OCI-M2 (cell line): Measurements from ENCODE around the gene RNASEL.

Source experiments
- DNase-seq: peaks from one replicate; lab custom pipeline; 2025; ENCODE audit not compliant: unreplicated experiment; lab: John Stamatoyannopoulos, UW

RNASEL gene

GRCh38 chr1:182621906-182622305 lies 32.9 kb upstream of the RNASEL start:
- DNase-seq, result no peak

GRCh38 chr1:182620924-182621585 lies 32.0 kb upstream of the RNASEL start:
- DNase-seq, result no peak

GRCh38 chr1:182617734-182618351 lies 28.8 kb upstream of the RNASEL start:
- no peak for DNase-seq

GRCh38 chr1:182617014-182617429 lies 28.0 kb upstream of the RNASEL start:
- DNase-seq, result no peak

- no peak for DNase-seq
Measured at GRCh38 chr1:182616130-182617013, 27.3 kb upstream of the RNASEL start.

- DNase-seq, result no peak
Measured at GRCh38 chr1:182615468-182616129, 26.5 kb upstream of the RNASEL start.

GRCh38 chr1:182614796-182615454 lies 25.9 kb upstream of the RNASEL start:
- no peak for DNase-seq

GRCh38 chr1:182611787-182612186 lies 22.7 kb upstream of the RNASEL start:
- DNase-seq, result no peak

- DNase-seq, result no peak
Measured at GRCh38 chr1:182611326-182611725, 22.3 kb upstream of the RNASEL start.

GRCh38 chr1:182610606-182611194 lies 21.6 kb upstream of the RNASEL start:
- no peak for DNase-seq

GRCh38 chr1:182608845-182609610 lies 20.0 kb upstream of the RNASEL start:
- DNase-seq, result no peak

- no peak for DNase-seq
Measured at GRCh38 chr1:182608236-182608635, 19.2 kb upstream of the RNASEL start.

GRCh38 chr1:182607566-182607965 lies 18.5 kb upstream of the RNASEL start:
- no peak for DNase-seq

- peak; percentile 55 for DNase-seq
Measured at GRCh38 chr1:182604175-182605164, 15.4 kb upstream of the RNASEL start, which contains the start of gene RGS16. Gene RGS16 (minus strand): TSS chr1:182604389. CDS start chr1:182604259, 130 bp downstream.

GRCh38 chr1:182603646-182604174 lies 14.7 kb upstream of the RNASEL start:
- no peak for DNase-seq

- DNase-seq, result no peak
Measured at GRCh38 chr1:182602935-182603645, 14.0 kb upstream of the RNASEL start.

- DNase-seq, result no peak
Measured at GRCh38 chr1:182601913-182602312, 12.9 kb upstream of the RNASEL start.

GRCh38 chr1:182601416-182601786 lies 12.3 kb upstream of the RNASEL start:
- DNase-seq, result peak; percentile 8
